Fibroblast of lung (primary cell): ENCODE data around the gene ZNF451. TPM values are rescaled to one million over a fixed set of nuclear protein-coding genes. Genes with fewer than 3 reads are reported as not detected.

Experiments used
- DNase-seq, 2 donors: peaks; one replicate each; pipeline versions ENCODE4 v3.0.0 to v3.0.0-alpha.2; 2010; ENCODE audit warnings: low read depth in 2 of 2
- H2AFZ ChIP-seq: 2 replicates; pipeline ENCODE4 v1.5.1; 2012; ENCODE audit warnings: low read length, control low read depth, inconsistent platforms
- H3K27ac ChIP-seq: 2 replicates; pipeline ENCODE4 v1.5.1; 2011; ENCODE audit warnings: low read length, control low read depth; ENCODE audit not compliant: insufficient read depth
- H3K27me3 ChIP-seq: 2 replicates; pipeline ENCODE4 v1.5.1; 2011; ENCODE audit warnings: mild to moderate bottlenecking, low read length; ENCODE audit not compliant: control insufficient read depth, insufficient read depth
- H3K36me3 ChIP-seq: 2 replicates; pipeline ENCODE4 v1.5.1; 2011; ENCODE audit warnings: low read length; ENCODE audit not compliant: control insufficient read depth, insufficient read depth
- H3K4me1 ChIP-seq: 2 replicates; pipeline ENCODE4 v1.5.1; 2011; ENCODE audit warnings: low read length; ENCODE audit not compliant: control insufficient read depth, insufficient read depth; ENCODE audit errors: extremely low read depth
- H3K4me2 ChIP-seq: 2 replicates; pipeline ENCODE4 v1.5.1; 2011; ENCODE audit warnings: low read length, control low read depth; ENCODE audit not compliant: insufficient read depth; ENCODE audit errors: extremely low read depth
- H3K4me3 ChIP-seq, 4 experiments: fragments of 200-600 bp in 1 of 4; sonication (generic) in 1 of 4; replicated peaks in 1 of 4; 2 replicates each; pipeline ENCODE4 v1.5.1; 2011 to 2016; ENCODE audit warnings: low read length in 4 of 4, low read depth in 3 of 4, mild to moderate bottlenecking in 3 of 4, control low read depth in 2 of 4, inconsistent platforms in 1 of 4, mixed read lengths in 1 of 4; ENCODE audit not compliant: insufficient read depth in 1 of 4; ENCODE audit errors: control extremely low read depth in 1 of 4
- H3K79me2 ChIP-seq: 2 replicates; pipeline ENCODE4 v1.5.1; 2012; ENCODE audit warnings: mild to moderate bottlenecking, low read length, inconsistent platforms; ENCODE audit not compliant: control insufficient read depth, insufficient read depth
- H3K9ac ChIP-seq: 2 replicates; pipeline ENCODE4 v1.5.1; 2011; ENCODE audit warnings: mild to moderate bottlenecking, low read length, control low read depth; ENCODE audit not compliant: insufficient read depth
- H3K9me3 ChIP-seq: 2 replicates; pipeline ENCODE4 v1.5.1; 2012; ENCODE audit warnings: low read depth, low read length; ENCODE audit not compliant: control insufficient read depth, insufficient read depth
- H4K20me1 ChIP-seq: 2 replicates; pipeline ENCODE4 v1.5.1; 2011; ENCODE audit warnings: low read length; ENCODE audit not compliant: control insufficient read depth, insufficient read depth; ENCODE audit errors: extremely low read depth
- CTCF ChIP-seq, 2 donors: IDR thresholded peaks in 1 of 2; conservative IDR thresholded peaks in 1 of 2; 1 replicate in 1 of 2; 2 replicates in 1 of 2; pipeline ENCODE4 v1.5.1; 2011 to 2012; ENCODE audit warnings: low read length in 2 of 2, control low read depth in 1 of 2, inconsistent platforms in 1 of 2, low read depth in 1 of 2, mild to moderate bottlenecking in 1 of 2
- EZH2 ChIP-seq: IDR thresholded peaks from 2 replicates; pipeline ENCODE4 v1.5.1; 2012; ENCODE audit warnings: low read length, control low read depth, mild to moderate bottlenecking; ENCODE audit errors: missing control alignments
- polyA plus RNA-seq, 2 donors: library from polyadenylated mRNA; depleted of rRNA in 1 of 2; stranded (reverse) in 1 of 2; unstranded in 1 of 2; fragments of >200 nt; gene quantifications; 2 replicates each; pipeline ENCODE4 v1.2.1, GENCODE V29; 2011 to 2012; ENCODE audit warnings: missing spikeins in 1 of 2
- total RNA-seq: library from RNA; depleted of rRNA; stranded (reverse); fragments of >200 nt; gene quantifications from 2 replicates; pipeline ENCODE4 v1.2.1, GENCODE V29; 2014

Gene ZNF451
- total and polyA plus RNA-seq, 2 donors (not counting 1 experiment from before 2014, with no cell fraction given): 30.0 to 74.6 TPM

GRCh38 chr6:57147955-57148858, 58.2 kb downstream of the ZNF451 start:
- H3K79me2 ChIP-seq: no peaks in the 10 kb centered on the region
- no peak overlapping the region for H3K9ac ChIP-seq
- H3K27me3 ChIP-seq: no peaks in the 10 kb centered on the region
- no peak overlapping the region for H3K4me2 ChIP-seq
- H3K4me1 ChIP-seq: no peaks in the 10 kb centered on the region
- H3K4me3 ChIP-seq: no peak overlapping the region
- H4K20me1 ChIP-seq: no peaks in the 10 kb centered on the region
- no peak overlapping the region for H3K27ac ChIP-seq
- peaks cover 3% of the 10 kb centered on the region for H3K36me3 ChIP-seq
- TF ChIP-seq CTCF (conservative IDR thresholded peaks at IDR 0.05 in 1 of 2, IDR thresholded peaks at IDR 0.05 in 1 of 2; ENCODE audit: low read depth in 1 of 2, low read length in 2 of 2): no peak
- TF ChIP-seq EZH2: no peak
- H2AFZ ChIP-seq: no peak overlapping the region
- DNase-seq: peak in 1 of 2 donors; percentile 24
- no peaks in the 10 kb centered on the region for H3K9me3 ChIP-seq

GRCh38 chr6:57158658-57159057, 68.7 kb downstream of the ZNF451 start:
- H3K27ac ChIP-seq: no peak overlapping the region
- no peak overlapping the region for H3K9ac ChIP-seq
- no peaks in the 10 kb centered on the region for H3K4me1 ChIP-seq
- peak in 1 of 2 donors; percentile 42 for DNase-seq
- no peaks in the 10 kb centered on the region for H4K20me1 ChIP-seq
- peaks cover 2% of the 10 kb centered on the region for H3K36me3 ChIP-seq
- no peak overlapping the region for H2AFZ ChIP-seq
- TF ChIP-seq CTCF (conservative IDR thresholded peaks at IDR 0.05 in 1 of 2, IDR thresholded peaks at IDR 0.05 in 1 of 2; ENCODE audit: low read depth in 1 of 2, low read length in 2 of 2) (no peak), EZH2 (no peak)
- H3K9me3 ChIP-seq: no peaks in the 10 kb centered on the region
- no peak overlapping the region for H3K4me3 ChIP-seq
- no peak overlapping the region for H3K4me2 ChIP-seq
- H3K27me3 ChIP-seq: no peaks in the 10 kb centered on the region
- no peaks in the 10 kb centered on the region for H3K79me2 ChIP-seq

- Histone ChIP-seq H3K9me3 (no peaks in the 10 kb centered on the region), H3K27ac (no peak overlapping the region), H3K4me1 (no peaks in the 10 kb centered on the region), H4K20me1 (no peaks in the 10 kb centered on the region), H3K9ac (no peak overlapping the region), H3K4me3 (no peak overlapping the region), H3K27me3 (no peaks in the 10 kb centered on the region), H2AFZ (no peak overlapping the region), H3K4me2 (no peak overlapping the region), H3K79me2 (no peaks in the 10 kb centered on the region), H3K36me3 (peaks cover 2% of the 10 kb centered on the region)
- no peak for DNase-seq
- TF ChIP-seq CTCF (conservative IDR thresholded peaks at IDR 0.05 in 1 of 2, IDR thresholded peaks at IDR 0.05 in 1 of 2; ENCODE audit: low read depth in 1 of 2, low read length in 2 of 2) (no peak), EZH2 (no peak)
These were observed 69.1 kb downstream of the ZNF451 start for GRCh38 chr6:57159127-57159526.
